GM10266 (cell line): ENCODE data around the gene INO80C.
"Not testable (repeated sequence)": the region's sequence is repeated elsewhere in the genome, so short reads cannot be mapped to it uniquely, and the experiment has no call there.

ENCODE experiments used
- DNase-seq: peaks from one replicate; pipeline ENCODE4 v3.0.0; 2012; ENCODE audit errors: extremely low spot score
- CTCF ChIP-seq: IDR thresholded peaks from 2 replicates; pipeline ENCODE4 v1.5.1; 2012; ENCODE audit warnings: mild to moderate bottlenecking, low read depth; ENCODE audit not compliant: control insufficient read depth, insufficient read depth; ENCODE audit errors: missing control alignments

The INO80C gene

GRCh38 chr18:35495536-35496314, 2.0 kb downstream of the INO80C start:
- no peak for TF ChIP-seq CTCF
- DNase-seq: no peak

- no peak for TF ChIP-seq CTCF
- DNase-seq: no peak
Measured at GRCh38 chr18:35494251-35495220, 3.2 kb downstream of the INO80C start.

GRCh38 chr18:35491700-35492077, 6.1 kb downstream of the INO80C start:
- DNase-seq: no peak
- TF ChIP-seq CTCF: no peak

GRCh38 chr18:35490894-35491699, 6.7 kb downstream of the INO80C start:
- DNase-seq: no peak
- TF ChIP-seq CTCF: no peak

GRCh38 chr18:35489913-35490490, 7.8 kb downstream of the INO80C start:
- TF ChIP-seq CTCF: no peak
- DNase-seq: no peak

GRCh38 chr18:35489281-35489680, 8.5 kb downstream of the INO80C start:
- not testable (repeated sequence) for DNase-seq

- not testable (repeated sequence) for DNase-seq
Measured at GRCh38 chr18:35488396-35488795, 9.4 kb downstream of the INO80C start.

- not testable (repeated sequence) for DNase-seq
Measured at GRCh38 chr18:35487525-35487924, 10.2 kb downstream of the INO80C start.
